Mucosa of descending colon (tissue), 3 donors: Measurements from ENCODE around the gene LRP1. TPM values are rescaled to one million over a fixed set of nuclear protein-coding genes. Genes with fewer than 3 reads are reported as not detected.

Experiments used
- ATAC-seq: fragments of 200-7000 bp; cut with Tn5 transposase; one replicate; pipeline ENCODE4 v1.9.1; 2020; ENCODE audit warnings: mild to moderate bottlenecking, moderate library complexity
- DNase-seq, 3 donors: peaks; one replicate each; pipeline ENCODE4 v3.0.0-alpha.2; 2020
- H3K36me3 ChIP-seq: fragments of 200-600 bp; one replicate; pipeline ENCODE4 v1.8.0; 2021; ENCODE audit warnings: low read depth, mild to moderate bottlenecking
- H3K4me1 ChIP-seq: fragments of 200-600 bp; one replicate; pipeline ENCODE4 v1.8.0; 2021; ENCODE audit warnings: low read depth, mild to moderate bottlenecking
- H3K4me3 ChIP-seq: fragments of 200-600 bp; one replicate; pipeline ENCODE4 v1.8.0; 2021; ENCODE audit warnings: mild to moderate bottlenecking
- H3K9me3 ChIP-seq: fragments of 200-600 bp; one replicate; pipeline ENCODE4 v1.8.0; 2021; ENCODE audit warnings: mild to moderate bottlenecking
- intact Hi-C, 2 donors: fragments of 100-400 bp; cut with DNase I in 1 of 2; cut with micrococcal nuclease in 1 of 2; formaldehyde crosslinking; loops; one replicate each; pipeline versions ENCODE4 v1.11.0 to v1.11.1; 2022; cut with DNase I, micrococcal nuclease
- total RNA-seq, 3 donors: library from RNA; stranded (reverse); fragmentation: NEBNext Ultra II Directional in 2 of 3; extraction: Animal tissue kit (Norgen Biotek cat#: 25700) in 2 of 3; gene quantifications; one replicate each; pipeline versions ENCODE4 v1.2.1 to v1.2.4, GENCODE V29; 2021 to 2023
- TF ChIP-seq, protein P1 (sequence below): fragments of 200-600 bp; IDR thresholded peaks from one replicate; pipeline ENCODE4 v1.8.0; 2022; ENCODE audit warnings: antibody characterized with exemption, mild to moderate bottlenecking
- donor health status: DM: no; HTN: no; CAD: no; lungs with moderate emphysema.
- donor health status: DM: no; HTN: no; CAD: no.
- donor health status: DM: no; HTN: yes; CAD: no.

The LRP1 gene
- total RNA-seq, 3 donors from 2014 or later = 128 to 223 (median 148) TPM

DNA sequence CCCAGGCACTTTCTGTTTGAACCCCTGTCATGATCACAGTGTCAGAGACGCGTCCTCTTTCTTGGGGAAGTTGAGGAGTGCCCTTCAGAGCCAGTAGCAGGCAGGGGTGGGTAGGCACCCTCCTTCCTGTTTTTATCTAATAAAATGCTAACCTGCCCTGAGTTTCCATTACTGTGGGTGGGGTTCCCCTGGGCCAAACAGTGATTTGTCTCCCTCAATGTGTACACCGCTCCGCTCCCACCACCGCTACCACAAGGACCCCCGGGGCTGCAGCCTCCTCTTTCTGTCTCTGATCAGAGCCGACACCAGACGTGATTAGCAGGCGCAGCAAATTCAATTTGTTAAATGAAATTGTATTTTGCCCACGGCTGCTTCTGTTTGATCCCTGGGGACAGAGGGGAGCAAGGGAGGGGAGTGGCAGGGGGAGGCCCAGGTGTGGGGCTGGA, 106.3 kb downstream of the LRP1 start:
- TF ChIP-seq, protein P1, sequence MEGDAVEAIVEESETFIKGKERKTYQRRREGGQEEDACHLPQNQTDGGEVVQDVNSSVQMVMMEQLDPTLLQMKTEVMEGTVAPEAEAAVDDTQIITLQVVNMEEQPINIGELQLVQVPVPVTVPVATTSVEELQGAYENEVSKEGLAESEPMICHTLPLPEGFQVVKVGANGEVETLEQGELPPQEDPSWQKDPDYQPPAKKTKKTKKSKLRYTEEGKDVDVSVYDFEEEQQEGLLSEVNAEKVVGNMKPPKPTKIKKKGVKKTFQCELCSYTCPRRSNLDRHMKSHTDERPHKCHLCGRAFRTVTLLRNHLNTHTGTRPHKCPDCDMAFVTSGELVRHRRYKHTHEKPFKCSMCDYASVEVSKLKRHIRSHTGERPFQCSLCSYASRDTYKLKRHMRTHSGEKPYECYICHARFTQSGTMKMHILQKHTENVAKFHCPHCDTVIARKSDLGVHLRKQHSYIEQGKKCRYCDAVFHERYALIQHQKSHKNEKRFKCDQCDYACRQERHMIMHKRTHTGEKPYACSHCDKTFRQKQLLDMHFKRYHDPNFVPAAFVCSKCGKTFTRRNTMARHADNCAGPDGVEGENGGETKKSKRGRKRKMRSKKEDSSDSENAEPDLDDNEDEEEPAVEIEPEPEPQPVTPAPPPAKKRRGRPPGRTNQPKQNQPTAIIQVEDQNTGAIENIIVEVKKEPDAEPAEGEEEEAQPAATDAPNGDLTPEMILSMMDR = no peak
- intact Hi-C loops = no loop called here
- DNase-seq (peak in 2 of 3 donors; percentile 16 to 40), ATAC-seq (no peak)
- Histone ChIP-seq H3K4me3 (no peak overlapping the region), H3K4me1 (peaks cover 33% of the 10 kb centered on the region), H3K9me3 (no peaks in the 10 kb centered on the region), H3K36me3 (no peaks in the 10 kb centered on the region)

DNA sequence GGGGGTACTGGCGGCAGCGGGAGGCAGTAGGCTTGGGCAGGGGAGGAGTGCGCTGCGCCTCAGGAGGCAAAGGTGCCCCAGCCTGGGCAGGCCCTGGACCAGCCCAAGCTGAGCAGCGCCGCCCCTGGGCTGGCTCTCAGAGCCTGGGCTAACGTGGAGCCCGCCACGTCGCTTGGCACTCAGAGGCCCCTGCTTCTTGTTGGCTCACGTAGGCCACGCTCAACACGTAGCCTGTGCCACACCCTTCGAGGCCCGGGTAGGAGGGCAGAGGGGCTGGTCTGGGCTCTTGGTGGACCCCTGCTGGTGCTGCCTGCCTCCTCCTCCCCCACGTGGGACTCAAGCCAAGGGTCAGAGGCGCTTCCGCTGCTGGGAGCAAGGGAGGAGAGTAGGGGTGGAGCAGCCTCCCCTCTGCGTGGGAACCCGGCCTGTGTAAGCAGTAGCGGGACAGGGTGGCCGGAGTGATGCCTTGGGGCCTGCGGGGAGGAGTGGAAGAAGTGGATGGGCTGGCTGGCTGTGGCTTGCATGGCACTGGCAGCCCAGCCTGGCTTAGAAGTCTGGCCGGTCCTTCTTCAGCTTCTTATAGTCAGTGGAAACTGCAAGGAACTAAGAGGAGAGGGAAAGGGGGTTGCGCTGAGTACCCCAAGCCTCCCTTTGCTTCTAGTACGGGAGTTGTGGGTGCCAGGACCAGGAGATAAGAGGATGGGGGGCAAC, 106.9 kb downstream of the LRP1 start:
- TF ChIP-seq, protein P1 = no peak
- no peaks in the 10 kb centered on the region for H3K36me3 ChIP-seq
- ATAC-seq (no peak), DNase-seq (peak in 2 of 3 donors; percentile 37 to 63)
- H3K4me1 ChIP-seq = peaks cover 36% of the 10 kb centered on the region
- H3K9me3 ChIP-seq = no peaks in the 10 kb centered on the region
- H3K4me3 ChIP-seq = no peak overlapping the region
- intact Hi-C loops = no loop called here

DNA sequence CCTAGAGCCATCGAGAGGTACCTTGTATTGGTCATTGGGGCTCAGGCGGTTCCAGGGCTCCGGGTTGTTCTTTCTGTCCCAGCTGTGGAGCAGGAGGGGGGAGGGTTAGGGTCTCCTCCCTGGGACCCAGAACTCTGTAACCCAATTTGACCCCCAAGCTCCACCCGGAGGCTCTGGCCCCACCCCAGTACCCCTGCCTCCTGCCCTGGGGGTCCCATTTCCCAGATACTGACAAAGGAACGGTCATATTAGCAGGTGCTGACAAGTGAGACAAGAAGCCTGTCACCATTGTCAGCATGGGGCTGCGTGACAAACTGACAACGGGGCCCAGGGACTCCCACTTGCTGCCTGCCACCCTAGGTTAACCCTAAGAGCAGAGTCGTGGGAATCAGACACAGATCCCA, 107.4 kb downstream of the LRP1 start:
- H3K4me1 ChIP-seq = peaks cover 37% of the 10 kb centered on the region
- ATAC-seq (no peak), DNase-seq (peak in 2 of 3 donors; percentile 9 to 31)
- no peaks in the 10 kb centered on the region for H3K9me3 ChIP-seq
- intact Hi-C loops = no loop called here
- no peaks in the 10 kb centered on the region for H3K36me3 ChIP-seq
- no peak overlapping the region for H3K4me3 ChIP-seq
- TF ChIP-seq, protein P1 = no peak

DNA sequence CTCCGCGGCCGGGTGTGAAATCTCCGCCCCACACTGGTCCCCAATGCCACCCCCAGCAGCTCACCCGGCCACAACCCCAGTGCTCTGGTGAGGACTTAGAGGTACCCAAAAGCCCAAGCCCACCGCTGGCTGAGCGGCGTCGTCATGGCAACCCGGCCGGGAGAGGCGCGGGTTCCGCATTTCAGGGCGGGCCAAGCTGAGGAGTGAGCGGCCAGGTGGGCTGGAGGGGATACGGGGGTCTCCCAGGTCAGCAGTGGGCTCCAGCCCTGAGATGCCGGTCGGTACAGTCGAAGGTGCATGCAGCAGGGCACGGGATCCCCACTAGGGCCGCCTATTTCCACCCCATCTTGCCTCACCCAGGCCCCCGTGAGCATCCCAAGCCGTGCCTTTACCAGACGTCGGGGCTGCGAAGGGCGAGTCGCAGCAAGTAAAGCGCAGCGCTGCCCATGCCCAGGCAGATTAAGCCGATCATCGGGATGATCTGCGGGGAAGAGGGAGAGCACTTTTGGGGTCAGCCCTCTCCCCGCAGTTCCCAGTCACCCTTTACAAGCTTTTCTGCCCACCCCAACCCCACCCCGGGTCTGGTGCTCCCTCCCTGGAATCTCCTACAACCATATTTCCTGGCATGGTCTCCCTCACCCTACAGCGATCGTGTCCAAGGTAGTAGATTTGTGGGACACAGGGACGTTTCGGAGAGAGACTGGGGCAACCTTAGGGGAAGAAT, 108.1 kb downstream of the LRP1 start:
- DNase-seq = peak in 2 of 3 donors; percentile 25 to 63
- TF ChIP-seq, protein P1 = no peak

DNA sequence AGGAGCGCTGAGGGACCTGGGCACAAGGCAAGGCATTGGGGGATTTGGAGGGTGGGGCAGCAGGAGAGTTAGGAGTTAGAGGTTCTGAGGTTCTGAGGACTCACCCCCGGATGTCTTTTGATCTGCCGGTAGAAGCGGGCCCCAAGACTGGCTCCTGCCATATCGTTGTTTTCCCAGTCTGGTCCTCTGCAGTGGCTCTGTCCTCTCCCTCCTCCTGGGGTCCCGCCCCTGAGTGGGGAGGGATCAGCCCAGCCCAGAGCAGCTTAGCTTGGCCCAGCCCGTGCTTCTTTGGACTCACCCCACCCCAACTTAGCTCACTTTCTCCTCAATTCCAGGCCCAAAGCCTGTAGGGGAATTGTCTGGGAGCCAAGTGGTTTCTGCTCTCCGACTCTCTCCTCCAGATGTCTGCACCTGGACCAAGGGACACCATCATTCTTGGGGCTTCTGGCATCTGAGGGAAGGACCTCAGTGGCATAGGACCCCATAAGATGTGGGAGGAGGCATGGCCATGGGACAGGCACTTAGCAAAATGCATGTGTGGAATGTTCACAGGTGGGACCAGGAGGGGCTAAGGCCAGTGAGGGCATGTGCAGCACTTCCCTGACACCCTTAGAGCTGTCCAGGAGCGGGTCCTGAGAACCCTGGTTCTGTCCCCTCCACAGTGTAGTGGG, 108.8 kb downstream of the LRP1 start:
- DNase-seq = peak in 2 of 3 donors; percentile 31 to 44

More for the DNA sequence above, 108.1 kb downstream of the LRP1 start:
- peaks cover 40% of the 10 kb centered on the region for H3K4me1 ChIP-seq
- intact Hi-C loops = no loop called here
- no peaks in the 10 kb centered on the region for H3K9me3 ChIP-seq
- ATAC-seq = no peak
- H3K4me3 ChIP-seq = no peak overlapping the region
- H3K36me3 ChIP-seq = no peaks in the 10 kb centered on the region

More for the DNA sequence above, 108.8 kb downstream of the LRP1 start:
- no peak overlapping the region for H3K4me3 ChIP-seq
- ATAC-seq = no peak
- TF ChIP-seq, protein P1 = no peak
- intact Hi-C loops = no loop called here
- peaks cover 43% of the 10 kb centered on the region for H3K4me1 ChIP-seq
- no peaks in the 10 kb centered on the region for H3K36me3 ChIP-seq
- H3K9me3 ChIP-seq = no peaks in the 10 kb centered on the region
